Gastrocnemius medialis (tissue), 4 donors: Measurements from ENCODE around the gene AGTRAP.

ENCODE experiments used
- CTCF ChIP-seq, 5 experiments: fragments of 450-650 bp in 3 of 5; fragments of 200-600 bp in 2 of 5; sonication (generic) in 2 of 5; IDR thresholded peaks in 4 of 5; conservative IDR thresholded peaks in 1 of 5; 1 replicate in 4 of 5; 2 replicates in 1 of 5; pipeline ENCODE4 v1.5.1; 2016 to 2019; ENCODE audit warnings: antibody characterized with exemption in 5 of 5, mild to moderate bottlenecking in 3 of 5, moderate library complexity in 3 of 5
- POLR2A ChIP-seq, 2 donors: fragments of 450-650 bp; IDR thresholded peaks; one replicate each; pipeline ENCODE4 v1.6.1; 2017; ENCODE audit warnings: antibody characterized with exemption in 2 of 2, mild to moderate bottlenecking in 2 of 2, moderate library complexity in 2 of 2

GRCh38 chr1:11741919-11742558, 6.1 kb downstream of the AGTRAP start:
- TF ChIP-seq CTCF (IDR thresholded peaks at IDR 0.05 in 4 of 5, conservative IDR thresholded peaks at IDR 0.05 in 1 of 5) (no peak), POLR2A (IDR thresholded peaks at IDR 0.05) (no peak)
